Measurements from ENCODE around the gene CTNNA3. TPM values are rescaled to one million over a fixed set of nuclear protein-coding genes. Genes with fewer than 3 reads are reported as not detected.

Gene CTNNA3
- total and polyA plus RNA-seq, 10 donors: 0.03 to 2.4 (median 0.76) TPM; not detected in 1

GRCh38 chr10:67618116-67618515 is 77.9 kb downstream of the CTNNA3 start:
- WGBS, 5 donors: 72 to 86% (median 81%) methylated on average over 3 of the region's 3 CpGs
- peaks cover 0 to 3% (median 0%) of the 10 kb centered on the region in 7 donors for H3K27me3 ChIP-seq (replicated peaks in 1 of 7)
- no peak for TF ChIP-seq CTCF (IDR thresholded peaks at IDR 0.05 in 8 of 11, conservative IDR thresholded peaks at IDR 0.05 in 3 of 11)
- TF ChIP-seq POLR2A (IDR thresholded peaks at IDR 0.05): no peak
- no peak for TF ChIP-seq POLR2AphosphoS5 (IDR thresholded peaks at IDR 0.05)
- no peaks in the 10 kb centered on the region for H3K36me3 ChIP-seq
- DNase-seq: no peak
- intact Hi-C loops (cut with DNase I; ENCODE audit: low total_unique reads): no loop called here
- no peak overlapping the region for H3K27ac ChIP-seq
- peaks cover 0 to 1% (median 0%) of the 10 kb centered on the region in 6 donors for H3K4me1 ChIP-seq
- no peak overlapping the region for H3K4me3 ChIP-seq
- H3K9me3 ChIP-seq: peaks cover 0 to 6% (median 0%) of the 10 kb centered on the region in 8 donors

GRCh38 chr10:67612577-67613537 is 83.1 kb downstream of the CTNNA3 start:
- Histone ChIP-seq H3K9me3 (peaks cover 0 to 6% (median 0%) of the 10 kb centered on the region in 8 donors), H3K4me1 (peaks cover 0 to 10% (median 0%) of the 10 kb centered on the region in 6 donors), H3K27me3 (replicated peaks in 1 of 7) (peaks cover 0 to 3% (median 0%) of the 10 kb centered on the region in 7 donors), H3K27ac (no peak overlapping the region), H3K4me3 (no peak overlapping the region), H3K36me3 (no peaks in the 10 kb centered on the region)
- no peak for DNase-seq
- WGBS, 5 donors: 56 to 69% (median 65%) methylated on average over 10 of the region's 10 CpGs
- intact Hi-C loops (cut with DNase I; ENCODE audit: low total_unique reads): no loop called here
- TF ChIP-seq POLR2AphosphoS5 (IDR thresholded peaks at IDR 0.05) (no peak), POLR2A (IDR thresholded peaks at IDR 0.05) (no peak), CTCF (IDR thresholded peaks at IDR 0.05 in 8 of 11, conservative IDR thresholded peaks at IDR 0.05 in 3 of 11) (no peak)

- Histone ChIP-seq H3K9me3 (peaks cover 0 to 6% (median 0%) of the 10 kb centered on the region in 8 donors), H3K27me3 (replicated peaks in 1 of 7) (peaks cover 0 to 3% (median 0%) of the 10 kb centered on the region in 7 donors), H3K27ac (no peak overlapping the region), H3K4me1 (peaks cover 0 to 10% (median 0%) of the 10 kb centered on the region in 6 donors), H3K4me3 (no peak overlapping the region), H3K36me3 (no peaks in the 10 kb centered on the region)
- TF ChIP-seq POLR2A (IDR thresholded peaks at IDR 0.05) (no peak), POLR2AphosphoS5 (IDR thresholded peaks at IDR 0.05) (no peak), CTCF (IDR thresholded peaks at IDR 0.05 in 8 of 11, conservative IDR thresholded peaks at IDR 0.05 in 3 of 11) (no peak)
- intact Hi-C loops (cut with DNase I; ENCODE audit: low total_unique reads): no loop called here
- DNase-seq: no peak
Measured at GRCh38 chr10:67612176-67612575, 83.8 kb downstream of the CTNNA3 start.

All from spleen (tissue), 11 donors.